GM03348 (cell line): ENCODE data around the gene LDHAL6A.

Experiments
- DNase-seq: peaks from one replicate; pipeline ENCODE4 v3.0.0; 2012; ENCODE audit warnings: low spot score

Gene LDHAL6A

GRCh38 chr11:18490736-18491485, 35.3 kb downstream of the LDHAL6A start:
- no peak for DNase-seq

- no peak for DNase-seq
These were observed 36.3 kb downstream of the LDHAL6A start for GRCh38 chr11:18491924-18492323.

GRCh38 chr11:18492888-18493287, 37.2 kb downstream of the LDHAL6A start:
- DNase-seq: no peak

- DNase-seq: no peak
These were observed 37.7 kb downstream of the LDHAL6A start for GRCh38 chr11:18493310-18493709.

- DNase-seq: no peak
These were observed 39.6 kb downstream of the LDHAL6A start for GRCh38 chr11:18495271-18495670.

- no peak for DNase-seq
These were observed 40.0 kb downstream of the LDHAL6A start for GRCh38 chr11:18495703-18496102.

GRCh38 chr11:18498039-18498438, 42.4 kb downstream of the LDHAL6A start:
- DNase-seq: no peak

GRCh38 chr11:18501629-18502028, 46.0 kb downstream of the LDHAL6A start:
- DNase-seq: no peak

- no peak for DNase-seq
These were observed 46.7 kb downstream of the LDHAL6A start for GRCh38 chr11:18502352-18502751.

- DNase-seq: no peak
These were observed 65.5 kb downstream of the LDHAL6A start for GRCh38 chr11:18521122-18521521.

GRCh38 chr11:18522388-18522787, 66.7 kb downstream of the LDHAL6A start:
- DNase-seq: no peak

GRCh38 chr11:18523084-18523483, 67.4 kb downstream of the LDHAL6A start:
- no peak for DNase-seq

GRCh38 chr11:18524248-18524647, 68.6 kb downstream of the LDHAL6A start:
- DNase-seq: no peak

- no peak for DNase-seq
These were observed 70.5 kb downstream of the LDHAL6A start for GRCh38 chr11:18526130-18526520.

- peak; percentile 95 for DNase-seq
These were observed 71.1 kb downstream of the LDHAL6A start, which contains the start of gene TSG101 for GRCh38 chr11:18526521-18527296. TSG101 (minus strand) TSS chr11:18526942; CDS start chr11:18526816, 126 bp downstream.

- DNase-seq: peak; percentile 33
These were observed 71.9 kb downstream of the LDHAL6A start for GRCh38 chr11:18527512-18527911.
